ENCODE data around the gene ENO2.

The ENO2 gene

DNA sequence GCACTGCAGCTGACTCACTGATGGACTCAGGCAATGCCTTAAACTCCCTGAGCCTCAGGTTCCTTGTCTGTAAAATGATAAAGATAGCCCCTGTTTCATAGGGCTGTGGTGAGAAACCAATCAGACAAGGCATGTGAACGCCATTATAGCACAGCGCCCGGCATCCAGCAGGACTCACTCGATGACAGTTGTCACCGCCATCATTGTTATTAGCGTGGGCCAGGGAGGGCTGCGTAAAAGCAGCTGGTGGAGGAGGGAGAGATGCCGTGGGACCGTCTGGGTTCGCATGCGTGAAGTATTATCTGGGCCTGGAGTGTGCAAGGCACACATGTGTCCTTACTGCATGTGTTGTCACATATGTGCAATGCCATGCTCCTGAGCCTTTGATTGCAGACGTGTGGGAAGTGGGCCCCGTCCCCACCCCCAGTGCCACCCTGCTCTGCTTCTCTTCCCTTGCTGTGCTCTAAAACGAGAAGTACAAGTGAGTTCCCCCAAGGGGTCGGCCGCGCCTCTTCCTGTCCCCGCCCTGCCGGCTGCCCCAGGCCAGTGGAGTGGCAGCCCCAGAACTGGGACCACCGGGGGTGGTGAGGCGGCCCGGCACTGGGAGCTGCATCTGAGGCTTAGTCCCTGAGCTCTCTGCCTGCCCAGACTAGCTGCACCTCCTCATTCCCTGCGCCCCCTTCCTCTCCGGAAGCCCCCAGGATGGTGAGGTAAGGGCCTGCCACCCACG lies 36.6 kb downstream of the ENO2 start, which contains the start of gene PTPN6:
TSS of gene PTPN6 (plus strand) at position 546 of the 730 bp plus-strand sequence. CDS start at position 703, 157 bp downstream.
- peak; percentile 47 for DNase-seq

GRCh38 chr12:6951551-6952120 lies 37.3 kb downstream of the ENO2 start:
- DNase-seq, result peak; percentile 45

- DNase-seq, result peak; percentile 20
These were observed 37.9 kb downstream of the ENO2 start for GRCh38 chr12:6952121-6952862.

- peak; percentile 27 for DNase-seq
These were observed 38.6 kb downstream of the ENO2 start for GRCh38 chr12:6952863-6953441.

GRCh38 chr12:6953442-6954315 lies 39.3 kb downstream of the ENO2 start:
- DNase-seq, result peak; percentile 77

GRCh38 chr12:6954316-6955107 lies 40.1 kb downstream of the ENO2 start:
- DNase-seq, result no peak

GRCh38 chr12:6955108-6956020 lies 41.0 kb downstream of the ENO2 start:
- no peak for DNase-seq

GRCh38 chr12:6956021-6956727 lies 41.8 kb downstream of the ENO2 start:
- DNase-seq, result no peak

- DNase-seq, result no peak
These were observed 42.8 kb downstream of the ENO2 start for GRCh38 chr12:6957151-6957701.

DNA sequence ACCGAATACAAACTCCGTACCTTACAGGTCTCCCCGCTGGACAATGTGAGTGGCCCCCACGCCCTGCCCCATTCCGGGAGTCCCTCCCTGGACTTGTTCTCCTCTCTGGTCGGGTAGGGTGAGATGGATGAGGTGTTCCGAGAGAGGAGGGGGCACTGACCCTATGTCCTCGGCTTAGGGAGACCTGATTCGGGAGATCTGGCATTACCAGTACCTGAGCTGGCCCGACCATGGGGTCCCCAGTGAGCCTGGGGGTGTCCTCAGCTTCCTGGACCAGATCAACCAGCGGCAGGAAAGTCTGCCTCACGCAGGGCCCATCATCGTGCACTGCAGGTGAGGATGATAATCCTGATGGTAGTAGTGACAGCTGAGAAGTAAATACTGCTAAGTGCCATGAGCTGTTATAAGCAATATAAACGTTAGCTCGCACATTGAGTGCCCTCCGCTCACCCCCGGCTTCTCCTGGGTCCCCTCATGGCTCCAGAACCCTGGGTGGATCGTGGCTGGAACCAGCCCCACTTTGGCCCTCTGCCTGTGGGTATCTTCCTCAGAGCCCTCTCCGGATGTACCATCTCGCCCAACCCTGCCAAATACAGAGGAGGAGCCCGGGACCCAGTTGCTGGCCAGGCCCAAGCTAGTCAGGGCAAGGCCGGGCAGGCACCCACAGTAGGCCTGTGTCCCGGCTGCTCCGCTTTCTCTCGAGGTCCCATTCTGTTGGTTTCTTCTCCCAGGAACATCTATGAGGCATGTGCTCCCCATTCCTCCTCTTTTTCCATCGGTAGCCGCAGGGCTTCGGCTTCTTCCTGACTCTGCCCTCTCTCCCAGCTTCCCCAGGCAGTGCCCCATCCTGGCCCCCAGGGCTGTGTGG lies 43.6 kb downstream of the ENO2 start:
- DNase-seq, result no peak

DNA sequence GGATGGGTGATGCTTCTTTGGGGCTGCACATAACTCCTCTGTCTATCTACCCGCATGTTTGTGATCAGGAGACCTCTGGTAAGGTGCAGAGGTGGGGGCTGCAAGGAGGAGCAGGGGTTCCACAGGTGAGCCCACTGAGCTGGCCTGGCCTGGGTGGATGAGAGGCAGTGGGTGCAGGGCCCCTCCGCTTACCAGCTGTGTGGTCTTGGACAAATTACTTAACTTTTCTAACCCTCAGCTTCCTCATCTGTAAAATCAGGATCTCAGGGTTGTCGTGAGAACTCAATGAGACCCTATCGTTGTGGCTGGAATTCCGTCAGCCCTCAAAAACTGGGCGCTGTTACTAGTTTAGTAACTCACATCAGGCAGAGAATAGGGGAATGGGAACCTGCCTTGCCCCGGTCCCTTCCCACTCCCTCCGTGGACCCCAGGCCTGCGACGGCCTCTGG lies 44.3 kb downstream of the ENO2 start:
- DNase-seq, result no peak

DNA sequence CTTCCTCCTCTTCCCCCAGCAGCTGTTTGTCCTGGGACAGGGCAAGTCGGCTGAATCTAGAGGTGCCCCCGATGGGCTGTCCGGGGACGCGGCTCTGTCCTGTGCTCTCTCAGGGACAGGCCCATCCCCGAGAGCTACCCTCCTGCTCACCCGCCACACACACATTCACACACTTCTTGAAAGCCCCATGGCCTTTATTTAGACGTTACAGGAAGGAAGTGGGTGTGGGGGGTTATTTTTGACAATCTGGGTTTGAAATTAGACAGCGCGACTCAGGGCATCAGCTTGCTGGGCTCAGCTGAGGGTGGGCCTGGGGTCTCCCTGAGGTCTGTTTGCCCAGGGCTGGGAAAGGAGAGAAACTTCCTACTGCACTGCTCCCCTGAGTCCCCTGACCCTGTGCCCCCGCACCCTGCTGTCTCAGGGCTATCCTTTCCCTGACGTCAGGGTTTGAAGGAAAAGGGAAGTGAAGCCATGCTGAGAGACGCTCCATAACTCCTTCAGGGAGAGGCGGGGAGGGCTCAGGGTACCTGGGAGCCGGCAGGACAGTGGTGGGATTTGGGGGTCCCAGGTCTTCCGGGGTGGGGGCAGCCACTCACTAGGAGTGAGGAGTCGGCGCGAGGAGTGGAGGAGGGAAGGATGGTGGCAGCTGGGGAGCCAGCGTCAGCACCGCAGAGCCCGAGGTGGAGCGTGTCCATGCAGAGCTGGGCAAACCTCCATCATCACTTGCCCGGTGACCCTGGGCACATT lies 44.9 kb downstream of the ENO2 start:
- peak; percentile 88 for DNase-seq

GRCh38 chr12:6959805-6960592 lies 45.6 kb downstream of the ENO2 start:
- DNase-seq, result no peak

DNA sequence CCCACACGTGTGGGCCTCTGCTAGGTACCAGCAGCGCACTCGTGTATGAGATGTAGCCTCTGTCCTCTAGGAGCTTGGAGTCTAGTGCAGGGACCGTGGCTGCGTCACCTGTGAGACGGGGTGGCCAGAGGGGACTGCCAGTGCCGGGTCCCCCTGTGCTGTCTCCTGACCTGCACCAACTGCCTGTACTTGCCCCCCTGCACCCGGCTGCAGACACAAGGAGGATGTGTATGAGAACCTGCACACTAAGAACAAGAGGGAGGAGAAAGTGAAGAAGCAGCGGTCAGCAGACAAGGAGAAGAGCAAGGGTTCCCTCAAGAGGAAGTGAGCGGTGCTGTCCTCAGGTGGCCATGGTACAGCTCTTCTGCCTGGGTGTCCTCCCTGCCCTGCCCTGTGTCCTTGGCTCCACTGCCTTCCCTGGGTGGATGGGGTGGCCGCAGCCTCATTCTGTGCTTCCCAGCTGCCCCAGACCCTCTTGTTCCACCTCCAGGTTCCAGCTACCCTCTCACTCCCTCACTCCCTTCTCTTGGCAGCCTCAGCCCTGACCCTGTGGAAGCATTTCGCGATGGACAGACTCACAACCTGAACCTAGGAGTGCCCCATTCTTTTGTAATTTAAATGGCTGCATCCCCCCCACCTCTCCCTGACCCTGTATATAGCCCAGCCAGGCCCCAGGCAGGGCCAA lies 46.4 kb downstream of the ENO2 start:
- no peak for DNase-seq

- DNase-seq, result peak; percentile 89
These were observed 46.9 kb downstream of the ENO2 start for GRCh38 chr12:6961278-6961694.

GRCh38 chr12:6961695-6962284 lies 47.4 kb downstream of the ENO2 start:
- DNase-seq, result no peak
